Skeletal muscle satellite cell (primary cell): ENCODE data around the gene C20orf144.

Experiments used
- H3K27me3 ChIP-seq: 2 replicates; pipeline ENCODE4 v1.7.0; 2013; ENCODE audit warnings: low read length; ENCODE audit not compliant: control insufficient read depth, insufficient read depth
- H3K36me3 ChIP-seq: 2 replicates; pipeline ENCODE4 v1.7.0; 2013; ENCODE audit warnings: mild to moderate bottlenecking, control low read depth, low read length; ENCODE audit not compliant: insufficient read depth
- H3K4me1 ChIP-seq: 2 replicates; pipeline ENCODE4 v1.7.0; 2013; ENCODE audit warnings: low read length; ENCODE audit not compliant: control insufficient read depth, insufficient read depth
- H3K4me2 ChIP-seq: 2 replicates; pipeline ENCODE4 v1.7.0; 2013; ENCODE audit warnings: mild to moderate bottlenecking, low read length
- H3K4me3 ChIP-seq: 2 replicates; pipeline ENCODE4 v1.7.0; 2013; ENCODE audit warnings: low read length
- H3K9ac ChIP-seq: 2 replicates; pipeline ENCODE4 v1.7.0; 2013; ENCODE audit warnings: mild to moderate bottlenecking, low read depth, low read length, moderate library complexity
- H3K9me3 ChIP-seq: replicated peaks from 2 replicates; pipeline ENCODE4 v1.7.0; 2013; ENCODE audit warnings: mild to moderate bottlenecking, control low read depth, low read length

The C20orf144 gene

DNA sequence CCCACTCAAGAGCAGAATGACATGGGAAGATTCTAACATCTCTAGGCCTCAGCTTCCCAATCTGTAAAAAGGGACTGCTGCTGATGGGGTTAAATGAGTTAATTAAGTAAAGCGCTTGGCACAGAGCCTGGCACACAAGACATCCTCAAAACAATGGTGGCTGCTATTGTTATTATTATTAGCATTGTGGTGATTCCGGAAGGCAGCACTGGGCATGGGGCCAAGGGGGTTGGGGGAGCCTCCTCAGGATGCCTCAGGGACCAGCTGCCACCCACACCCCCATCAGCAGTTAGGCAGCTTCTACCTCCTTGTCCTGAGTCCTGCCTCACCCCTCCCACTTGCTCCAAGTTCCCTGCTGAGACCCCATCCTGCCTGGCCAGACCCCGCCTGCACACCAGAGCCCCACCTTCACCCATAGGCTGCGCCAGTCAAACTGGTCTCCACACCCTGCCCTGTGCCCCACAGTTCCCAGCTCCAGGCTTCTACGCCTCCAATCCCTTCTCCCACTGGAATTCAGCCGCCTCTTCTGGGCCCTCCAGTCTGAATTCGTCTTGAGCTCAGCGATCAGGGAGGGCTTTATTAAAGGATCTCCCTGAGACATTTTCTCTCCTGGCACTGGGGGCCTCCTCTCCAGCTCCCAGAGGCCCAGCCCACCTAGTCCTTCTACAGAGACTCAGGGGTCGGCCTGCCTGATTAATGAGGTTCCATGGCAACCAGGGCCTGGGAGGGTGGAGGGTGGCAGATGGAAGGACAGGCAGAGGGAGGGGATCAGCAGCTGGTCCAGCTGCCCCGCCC is 22.6 kb downstream of the C20orf144 start:
- H3K9me3 ChIP-seq = no peaks in the 10 kb centered on the region
- peak overlapping the region; percentile 69 for H3K4me3 ChIP-seq
- H3K4me1 ChIP-seq = peaks cover 24% of the 10 kb centered on the region
- H3K36me3 ChIP-seq = peaks cover under 1% of the 10 kb centered on the region
- H3K9ac ChIP-seq = peak overlapping the region; percentile 74
- H3K27me3 ChIP-seq = no peaks in the 10 kb centered on the region
- peak overlapping the region; percentile 83 for H3K4me2 ChIP-seq

DNA sequence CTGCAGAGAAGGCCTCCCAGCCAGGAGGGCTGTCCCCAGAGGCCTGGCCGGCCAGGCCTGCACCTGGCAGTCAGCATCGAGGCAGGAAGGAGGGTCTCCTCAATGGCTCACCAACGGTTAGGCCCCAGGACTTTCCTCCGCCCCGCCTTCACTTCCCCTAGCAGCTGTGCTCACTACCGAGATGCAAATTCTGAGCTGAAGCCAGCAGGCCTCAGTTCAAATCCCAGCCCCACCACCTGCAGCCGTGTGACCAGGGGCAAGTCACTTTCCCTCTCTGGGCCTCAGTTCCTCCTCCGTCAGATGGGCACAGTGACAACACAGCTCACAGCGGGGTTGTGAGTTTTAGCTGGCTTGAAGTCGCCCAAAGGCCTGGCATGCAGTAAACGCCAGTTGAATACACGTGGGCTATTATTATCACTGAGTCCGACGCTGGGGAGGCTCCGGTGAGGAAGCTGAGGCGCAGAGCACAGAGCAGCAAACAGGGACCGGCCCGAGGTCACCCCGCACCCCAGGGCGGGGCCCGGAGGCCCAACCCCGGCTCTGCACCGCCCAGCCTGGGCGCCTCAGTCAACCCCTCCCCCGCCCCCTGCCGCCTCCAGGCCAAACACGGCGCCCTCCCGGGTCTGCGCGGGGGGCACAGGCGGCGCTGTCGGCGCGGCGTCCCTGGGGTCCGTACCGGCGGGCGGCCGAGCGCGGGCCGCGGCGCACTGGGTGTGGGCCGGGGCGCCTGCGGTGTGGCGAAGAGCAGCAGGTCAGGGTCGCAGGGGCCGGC is 23.4 kb downstream of the C20orf144 start:
- Histone ChIP-seq H3K27me3 (no peaks in the 10 kb centered on the region), H3K4me2 (peak overlapping the region; percentile 83), H3K4me1 (peaks cover 29% of the 10 kb centered on the region), H3K36me3 (no peaks in the 10 kb centered on the region), H3K4me3 (peak overlapping the region; percentile 69), H3K9me3 (no peaks in the 10 kb centered on the region), H3K9ac (peak overlapping the region; percentile 74)

DNA sequence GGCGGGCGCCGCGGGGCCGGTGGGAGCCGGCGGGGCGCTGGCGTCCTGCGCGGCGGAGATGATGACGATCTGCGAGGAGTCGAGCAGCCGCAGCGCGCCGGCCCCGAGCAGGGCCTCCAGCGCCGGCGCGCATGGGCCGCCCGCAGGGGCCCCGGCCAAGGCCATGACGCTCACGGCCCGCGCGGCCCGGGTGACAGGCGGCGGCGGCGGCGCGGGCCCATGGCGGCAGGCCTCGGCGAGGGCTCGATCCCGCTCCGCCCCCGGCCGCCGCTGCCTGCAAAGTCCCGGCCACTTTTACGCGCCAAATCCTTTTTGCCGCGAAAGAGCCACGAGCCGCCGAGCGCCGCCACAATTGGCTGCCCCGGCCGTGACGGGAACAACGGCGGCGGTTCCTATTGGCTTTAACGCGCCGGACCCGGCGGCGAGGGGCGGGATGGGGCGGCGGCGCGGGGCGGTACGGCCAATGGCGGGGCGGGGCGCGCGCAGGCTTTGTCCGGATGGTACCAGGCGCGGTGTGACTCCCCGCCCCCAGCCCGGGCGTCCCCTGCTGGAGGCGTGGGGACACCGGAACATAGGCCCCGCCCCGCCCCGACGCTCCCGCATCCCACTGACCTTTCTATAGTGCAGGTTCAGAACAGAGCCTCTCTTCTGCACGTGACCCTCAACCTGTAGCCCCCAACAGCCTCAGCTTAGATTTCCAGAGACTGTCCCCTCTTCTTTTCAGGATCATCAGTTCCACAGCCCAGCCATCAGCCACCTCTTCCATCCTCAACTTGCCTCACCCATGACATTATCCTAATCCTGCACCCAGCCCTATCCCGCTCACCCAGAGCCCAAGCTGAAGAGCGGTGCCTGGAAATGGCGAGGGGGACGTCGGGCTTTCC is 24.2 kb downstream of the C20orf144 start, which contains the start of gene E2F1:
Gene E2F1, minus strand, starts transcription at position 286 of the 884 bp plus-strand sequence. Its CDS starts 121 bp downstream, at position 165.
- Histone ChIP-seq H3K4me3 (peak within 1 kb of the TSS; percentile 72), H3K36me3 (no peaks in the 10 kb centered on the region), H3K4me2 (peak within 1 kb of the TSS; percentile 88), H3K27me3 (no peaks in the 10 kb centered on the region), H3K9ac (peak within 1 kb of the TSS; percentile 74), H3K4me1 (peaks cover 23% of the 10 kb centered on the region), H3K9me3 (no peaks in the 10 kb centered on the region)

DNA sequence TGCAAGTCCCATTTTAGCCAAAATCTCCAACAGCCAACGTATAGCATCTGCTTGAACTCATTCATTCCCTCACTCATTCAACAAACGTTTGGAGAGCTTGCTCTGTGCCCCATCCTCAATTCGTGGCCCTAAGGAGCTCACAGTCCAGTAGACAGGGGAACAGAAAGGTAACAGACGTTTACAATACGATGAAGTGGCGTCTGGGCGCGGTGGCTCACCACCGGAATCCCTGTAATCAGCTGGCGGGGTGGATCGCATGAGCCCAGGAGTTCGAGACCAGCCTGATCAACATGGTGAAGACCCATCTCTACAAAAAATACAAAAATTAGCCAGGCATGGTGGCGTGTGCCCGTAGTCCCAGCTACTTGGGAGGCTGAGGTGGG is 24.8 kb downstream of the C20orf144 start:
- no peaks in the 10 kb centered on the region for H3K9me3 ChIP-seq
- peak overlapping the region; percentile 72 for H3K4me3 ChIP-seq
- H3K9ac ChIP-seq = no peak overlapping the region
- H3K36me3 ChIP-seq = no peaks in the 10 kb centered on the region
- no peaks in the 10 kb centered on the region for H3K27me3 ChIP-seq
- H3K4me1 ChIP-seq = peaks cover 23% of the 10 kb centered on the region
- peak overlapping the region; percentile 88 for H3K4me2 ChIP-seq

DNA sequence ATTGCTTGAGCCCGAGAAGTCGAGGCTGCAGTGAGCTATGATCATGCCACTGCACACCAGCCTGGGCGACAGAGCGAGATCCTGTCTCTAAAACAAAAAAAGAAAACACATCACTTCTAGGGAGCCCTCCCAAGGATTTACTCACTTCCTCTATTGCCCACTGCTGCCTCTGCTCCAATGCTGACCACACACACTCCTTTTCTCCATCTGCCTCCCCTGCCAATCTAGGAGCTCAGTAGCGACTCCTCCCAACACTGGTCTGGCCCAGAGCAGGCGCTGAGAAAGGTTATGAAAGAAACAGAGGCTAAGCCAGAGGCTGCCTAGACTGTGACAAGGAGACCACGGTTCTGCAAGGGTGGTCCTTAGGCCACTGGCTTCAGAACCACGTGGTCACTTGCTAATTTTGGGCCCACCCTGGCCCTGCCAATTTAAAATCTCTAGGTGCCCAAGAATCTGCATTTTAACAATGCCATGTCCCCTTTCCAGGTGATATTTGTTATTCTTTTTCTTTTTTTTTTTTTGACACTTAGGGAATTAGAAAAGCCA is 25.3 kb downstream of the C20orf144 start:
- H3K9ac ChIP-seq = no peak overlapping the region
- no peak overlapping the region for H3K4me2 ChIP-seq
- H3K4me1 ChIP-seq = peaks cover 23% of the 10 kb centered on the region
- H3K36me3 ChIP-seq = no peaks in the 10 kb centered on the region
- no peaks in the 10 kb centered on the region for H3K9me3 ChIP-seq
- no peaks in the 10 kb centered on the region for H3K27me3 ChIP-seq
- no peak overlapping the region for H3K4me3 ChIP-seq

DNA sequence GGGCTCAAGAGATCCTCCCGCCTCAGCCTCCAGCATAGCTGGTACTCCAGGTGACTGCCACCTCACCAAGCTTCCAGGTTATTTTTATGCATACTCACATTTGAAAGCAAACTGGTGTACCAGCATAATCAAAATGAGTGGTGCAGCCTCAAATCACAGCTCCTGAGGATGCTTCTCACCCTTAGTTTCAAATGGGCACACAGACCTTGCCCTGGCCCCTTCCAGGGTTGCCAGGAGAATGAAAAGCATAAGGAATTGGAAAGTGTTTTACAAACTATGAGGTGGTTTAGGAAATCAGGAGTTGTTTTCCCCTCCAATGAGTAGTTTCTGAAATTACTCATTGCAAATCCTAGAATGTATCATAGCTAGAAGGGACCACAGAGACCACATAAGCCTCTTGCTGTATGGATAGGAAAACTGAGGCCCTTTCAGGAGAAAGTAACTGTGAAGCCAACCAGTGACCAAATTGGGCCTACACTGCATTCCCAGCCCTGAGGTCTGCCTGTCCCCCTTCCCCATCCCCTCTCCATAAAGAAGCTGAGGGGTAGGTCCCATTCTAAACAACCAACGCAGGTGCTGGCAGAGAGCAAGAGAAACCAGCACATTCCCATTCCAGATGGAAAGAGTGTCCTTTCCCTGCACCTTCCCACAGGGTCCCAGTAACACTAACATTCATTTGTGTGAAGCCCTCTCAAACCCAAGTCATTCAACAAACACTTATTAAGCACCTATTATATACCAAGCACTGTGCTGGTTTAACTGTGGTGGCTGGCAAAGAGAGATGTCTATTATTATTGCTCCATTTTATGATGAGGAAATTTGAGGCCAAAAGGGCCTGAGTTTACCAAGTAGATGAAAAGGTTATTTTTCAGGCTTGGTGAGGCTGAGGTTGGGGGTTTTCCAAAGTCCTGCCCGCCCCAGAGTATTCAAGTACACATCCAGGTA is 26.1 kb downstream of the C20orf144 start:
- Histone ChIP-seq H3K4me3 (no peak overlapping the region), H3K9me3 (no peaks in the 10 kb centered on the region), H3K4me2 (no peak overlapping the region), H3K27me3 (no peaks in the 10 kb centered on the region), H3K4me1 (peaks cover 23% of the 10 kb centered on the region), H3K9ac (no peak overlapping the region), H3K36me3 (no peaks in the 10 kb centered on the region)

DNA sequence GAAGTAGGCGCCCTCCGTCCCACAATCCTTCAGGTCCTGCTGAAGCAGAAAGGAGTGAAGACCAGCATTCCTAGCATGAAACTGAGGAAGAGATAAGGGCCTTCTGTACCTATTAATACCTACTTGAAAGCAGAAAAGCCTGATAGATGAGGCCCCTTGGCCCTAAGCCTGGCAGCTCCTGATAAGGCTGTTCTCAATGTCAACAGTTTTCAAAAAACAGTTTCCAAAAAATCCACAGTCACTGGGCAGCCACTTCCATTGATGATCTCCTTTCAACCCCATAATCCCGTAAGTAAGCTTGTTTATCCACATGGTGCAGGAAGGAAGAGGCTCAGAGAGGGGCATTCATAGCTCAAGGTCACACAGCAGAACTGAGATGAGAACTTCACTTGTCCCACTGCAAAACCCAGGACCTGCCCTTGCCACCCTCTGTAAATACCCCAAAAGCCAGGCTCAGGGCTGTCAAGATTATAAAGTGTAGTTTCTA is 26.9 kb downstream of the C20orf144 start:
- Histone ChIP-seq H3K4me3 (no peak overlapping the region), H3K4me2 (no peak overlapping the region), H3K27me3 (no peaks in the 10 kb centered on the region), H3K9me3 (no peaks in the 10 kb centered on the region), H3K9ac (no peak overlapping the region), H3K36me3 (no peaks in the 10 kb centered on the region), H3K4me1 (peaks cover 23% of the 10 kb centered on the region)

DNA sequence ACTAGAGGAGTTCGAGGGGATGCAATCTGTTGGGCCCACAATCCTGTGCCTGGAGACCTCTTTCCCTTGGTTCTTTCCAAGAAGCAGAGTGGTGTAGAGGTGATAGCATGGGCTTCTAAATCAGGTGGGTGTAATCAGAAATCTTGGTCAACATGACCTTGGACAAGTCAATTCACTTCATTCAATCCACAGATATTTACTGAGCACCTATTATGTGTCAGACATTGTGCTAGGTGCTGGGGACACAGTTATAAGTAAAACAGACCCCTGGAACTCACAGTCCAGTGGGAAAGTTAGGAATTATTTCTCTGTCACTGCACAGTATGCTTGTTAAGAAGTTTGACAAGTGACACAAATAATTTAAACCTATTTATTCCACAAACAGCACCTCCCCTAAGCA is 27.4 kb downstream of the C20orf144 start:
- no peaks in the 10 kb centered on the region for H3K36me3 ChIP-seq

DNA sequence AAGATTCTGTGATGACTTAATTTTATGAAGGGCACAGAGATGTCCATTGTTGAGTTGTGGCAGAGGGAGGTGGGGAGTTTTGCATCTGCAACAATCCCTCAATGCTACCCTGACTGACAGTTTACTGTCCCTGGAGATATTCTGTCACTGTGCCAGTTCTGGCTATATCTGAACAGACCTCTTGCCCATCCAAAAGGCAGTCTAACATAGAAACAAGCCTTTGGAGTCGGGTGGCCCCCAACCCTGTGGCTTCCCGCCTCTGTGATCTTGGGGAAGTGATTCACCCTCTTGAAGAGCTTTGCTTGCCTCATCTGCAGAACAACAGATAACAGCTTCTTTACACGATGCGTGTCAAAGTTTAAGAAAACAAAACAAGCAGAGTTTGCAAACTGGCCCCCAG is 27.8 kb downstream of the C20orf144 start:
- Histone ChIP-seq H3K9me3 (no peaks in the 10 kb centered on the region), H3K9ac (no peak overlapping the region), H3K27me3 (no peaks in the 10 kb centered on the region), H3K36me3 (no peaks in the 10 kb centered on the region), H3K4me3 (no peak overlapping the region), H3K4me2 (no peak overlapping the region), H3K4me1 (peaks cover 16% of the 10 kb centered on the region)

More for the DNA sequence above, 27.4 kb downstream of the C20orf144 start:
- Histone ChIP-seq H3K27me3 (no peaks in the 10 kb centered on the region), H3K4me3 (no peak overlapping the region), H3K9me3 (no peaks in the 10 kb centered on the region), H3K9ac (no peak overlapping the region), H3K4me1 (peaks cover 21% of the 10 kb centered on the region), H3K4me2 (no peak overlapping the region)

DNA sequence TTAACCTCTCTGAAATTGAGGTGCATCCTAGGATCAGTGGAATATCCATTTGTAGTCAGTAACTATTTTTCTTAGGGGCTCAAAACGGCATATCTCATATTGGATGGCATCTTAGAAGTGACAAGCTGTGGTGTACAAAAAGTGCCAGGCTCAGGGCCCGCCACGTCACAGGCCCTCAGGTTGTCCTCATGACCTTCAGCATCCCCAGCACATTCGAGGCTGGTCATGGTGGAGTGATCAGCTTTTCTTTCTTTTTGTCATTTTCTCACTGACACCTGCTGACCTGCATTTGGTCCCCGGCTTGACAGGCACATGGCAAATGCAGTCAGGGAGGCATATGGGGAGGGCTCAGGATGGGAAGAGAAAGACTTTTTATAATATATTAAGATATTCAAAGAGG is 31.2 kb downstream of the C20orf144 start:
- Histone ChIP-seq H3K4me3 (no peak overlapping the region), H3K9ac (no peak overlapping the region), H3K36me3 (no peaks in the 10 kb centered on the region), H3K4me2 (no peak overlapping the region), H3K27me3 (no peaks in the 10 kb centered on the region), H3K9me3 (no peaks in the 10 kb centered on the region), H3K4me1 (peaks cover 8% of the 10 kb centered on the region)
